A673 (cell line): ENCODE results near the gene ZNF80. TPM values are rescaled to one million over a fixed set of nuclear protein-coding genes. Genes with fewer than 3 reads are reported as not detected.
"Not testable (repeated sequence)": the region's sequence is repeated elsewhere in the genome, so short reads cannot be mapped to it uniquely, and the experiment has no call there.

Experiments used
- Bru-seq: library from RNA; stranded (reverse); fragments of 400-500 nt; gene quantifications from one replicate; lab custom pipeline; 2021; lab: Mats Ljungman, UMichigan
- BruChase-seq, 2 experiments: library from RNA; stranded (reverse); fragments of 400-500 nt; gene quantifications; one replicate each; lab custom pipeline; 2021; lab: Mats Ljungman, UMichigan
- BruUV-seq: library from RNA; stranded (reverse); fragments of 400-500 nt; replicated peaks from 2 replicates; lab custom pipeline; 2021; lab: Mats Ljungman, UMichigan
- CTCF ChIA-PET: fragments of 300-600 bp; sonication (Branson Sonifier 250); formaldehyde crosslinking; loops from one replicate; lab custom pipeline; 2022; ENCODE audit warnings: antibody characterized with exemption; lab: Charles Lee
- POLR2A ChIA-PET: fragments of 300-600 bp; sonication (Branson Sonifier 250); formaldehyde crosslinking; loops from one replicate; lab custom pipeline; 2022; ENCODE audit warnings: antibody characterized with exemption; ENCODE audit not compliant: low non-redundant PET; lab: Charles Lee
- DNase-seq: peaks from one replicate; pipeline ENCODE4 v3.0.0-alpha.2; 2015; ENCODE audit warnings: low spot score
- H3K27ac ChIP-seq: fragments of 200-600 bp; sonication (generic); 2 replicates; pipeline ENCODE4 v1.5.1; 2016; ENCODE audit warnings: mixed run types, low read depth, mild to moderate bottlenecking, mixed read lengths, antibody characterized with exemption, low read length; ENCODE audit not compliant: poor library complexity, severe bottlenecking
- H3K27me3 ChIP-seq: fragments of 200-600 bp; sonication (generic); replicated peaks from 2 replicates; pipeline ENCODE4 v1.6.1; 2017; ENCODE audit warnings: mixed run types, low read depth, mild to moderate bottlenecking, mixed read lengths, antibody characterized with exemption, low read length; ENCODE audit not compliant: insufficient read depth, poor library complexity
- H3K36me3 ChIP-seq: fragments of 200-600 bp; sonication (generic); 2 replicates; pipeline ENCODE4 v1.6.1; 2016; ENCODE audit warnings: mixed run types, mild to moderate bottlenecking, mixed read lengths, antibody characterized with exemption, low read length; ENCODE audit not compliant: insufficient read depth, poor library complexity, severe bottlenecking
- H3K4me1 ChIP-seq: fragments of 200-600 bp; sonication (generic); 2 replicates; pipeline ENCODE4 v1.6.1; 2017; ENCODE audit warnings: mixed run types, mild to moderate bottlenecking, mixed read lengths, antibody characterized with exemption, low read length; ENCODE audit not compliant: insufficient read depth, poor library complexity, severe bottlenecking
- H3K4me3 ChIP-seq: fragments of 200-600 bp; sonication (generic); 2 replicates; pipeline ENCODE4 v1.5.1; 2016; ENCODE audit warnings: low read depth, mixed run types, mild to moderate bottlenecking, mixed read lengths, low read length; ENCODE audit not compliant: poor library complexity, severe bottlenecking
- H3K9me3 ChIP-seq: fragments of 200-600 bp; sonication (generic); 2 replicates; pipeline ENCODE4 v1.6.1; 2016; ENCODE audit warnings: mixed run types, low read depth, mild to moderate bottlenecking, mixed read lengths, antibody characterized with exemption, low read length; ENCODE audit not compliant: poor library complexity, severe bottlenecking
- CTCF ChIP-seq: fragments of 300-800, 200-600 bp; sonication (generic); conservative IDR thresholded peaks from 2 replicates; pipeline ENCODE4 v1.5.1; 2017; ENCODE audit warnings: low read depth, mild to moderate bottlenecking, antibody characterized with exemption, low read length, moderate library complexity, mixed read lengths
- EZH2 ChIP-seq: fragments of 200-600 bp; sonication (generic); IDR thresholded peaks from 2 replicates; pipeline ENCODE4 v1.6.1; 2017; ENCODE audit warnings: borderline replicate concordance, low read depth, mild to moderate bottlenecking, mixed read lengths, antibody characterized with exemption, low read length; ENCODE audit not compliant: poor library complexity, severe bottlenecking
- intact Hi-C: fragments of 100-400 bp; cut with micrococcal nuclease; formaldehyde crosslinking; loops from one replicate; pipeline ENCODE4 v1.10.0; 2022; ENCODE audit not compliant: unreplicated experiment
- long read RNA-seq: library from polyadenylated mRNA; stranded (forward); transcript quantifications from one replicate; pipeline ENCODE4 v2.0.0, GENCODE V29; 2022
- total RNA-seq: library from RNA; stranded (reverse); gene quantifications from 2 replicates; pipeline ENCODE4 v1.2.3, GENCODE V29; 2021

ZNF80 gene
- total RNA-seq (not detected in 2 replicates), Bru-seq, nascent RNA (not detected), BruChase-seq, experiment 1, labeled RNA remaining after a 2-hour chase (not detected), BruChase-seq, experiment 2, labeled RNA remaining after a 6-hour chase (percentile 28 among the genes with signal in this experiment)
- long read RNA-seq = 0 reads

DNA sequence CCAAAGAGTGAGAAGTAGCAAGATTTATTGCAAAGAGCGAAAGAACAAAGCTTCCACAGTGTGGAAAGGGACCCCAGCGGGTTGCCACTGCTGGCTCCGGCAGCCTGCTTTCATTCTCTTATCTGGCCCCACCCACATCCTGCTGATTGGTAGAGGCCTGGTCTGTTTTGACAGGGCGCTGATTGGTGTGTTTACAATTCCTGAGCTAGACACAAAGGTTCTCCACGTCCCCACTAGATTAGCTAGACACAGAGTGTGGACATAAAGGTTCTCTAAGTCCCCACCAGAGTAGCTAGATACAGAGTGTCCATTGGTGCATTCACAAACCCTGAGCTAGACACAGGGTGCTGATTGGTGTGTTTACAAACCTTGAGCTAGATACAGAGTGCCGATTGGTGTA is at the start of gene ZNF80:
Gene ZNF80, minus strand, starts transcription at position 101 of the 400 bp plus-strand sequence. CDS start 504 bp downstream, outside the sequence.
- H3K36me3 ChIP-seq, BruUV-seq, POLR2A ChIA-PET, H3K27ac ChIP-seq, intact Hi-C loops, H3K4me1 ChIP-seq, H3K27me3 ChIP-seq, H3K9me3 ChIP-seq, H3K4me3 ChIP-seq, DNase-seq, CTCF ChIA-PET: not testable (repeated sequence)

GRCh38 chr3:114286266-114286665 is 48.9 kb upstream of the ZNF80 start:
- Histone ChIP-seq H3K4me3 (no peak overlapping the region), H3K27ac (no peak overlapping the region), H3K4me1 (no peaks in the 10 kb centered on the region), H3K36me3 (no peaks in the 10 kb centered on the region), H3K27me3 (no peaks in the 10 kb centered on the region), H3K9me3 (no peaks in the 10 kb centered on the region)
- POLR2A ChIA-PET = no interaction called here
- no peak for DNase-seq
- TF ChIP-seq EZH2 = no peak
- no peak for TF ChIP-seq CTCF
- no TSS peak for BruUV-seq
- CTCF ChIA-PET = no interaction called here
- intact Hi-C loops = no loop called here

DNA sequence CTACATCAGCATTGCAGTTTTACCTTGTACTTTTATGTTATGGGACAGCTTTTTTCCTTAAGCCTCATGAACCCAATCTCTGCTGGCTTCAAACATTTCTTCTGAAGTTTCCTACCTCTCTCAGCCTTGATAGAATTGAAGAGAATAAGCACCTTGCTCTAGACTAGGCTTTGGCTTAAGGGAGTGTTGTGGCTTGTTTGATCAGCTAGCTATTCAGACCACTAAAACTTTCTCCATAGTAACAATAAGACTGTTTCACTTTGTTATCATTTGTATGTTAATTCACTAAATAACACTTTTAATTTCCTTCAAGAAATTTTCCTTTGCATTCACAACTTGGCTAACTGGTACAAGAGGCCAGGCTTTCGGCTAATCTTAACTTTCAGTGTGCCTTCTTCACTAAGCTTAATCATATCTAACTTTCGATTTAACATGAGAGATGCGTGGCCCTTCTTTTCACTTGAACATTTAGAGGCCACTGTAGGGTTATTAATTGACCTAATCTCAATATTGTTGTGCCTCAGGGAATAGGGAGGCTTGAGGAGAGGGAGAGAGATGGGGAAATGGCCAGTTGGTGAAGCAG is 48.4 kb upstream of the ZNF80 start:
- TF ChIP-seq EZH2 = no peak
- TF ChIP-seq CTCF = no peak
- Histone ChIP-seq H3K4me3 (no peak overlapping the region), H3K4me1 (no peaks in the 10 kb centered on the region), H3K27me3 (no peaks in the 10 kb centered on the region), H3K36me3 (no peaks in the 10 kb centered on the region), H3K27ac (no peak overlapping the region), H3K9me3 (no peaks in the 10 kb centered on the region)
- BruUV-seq = no TSS peak
- DNase-seq = no peak
- CTCF ChIA-PET = no interaction called here
- POLR2A ChIA-PET = no interaction called here
- intact Hi-C loops = no loop called here

DNA sequence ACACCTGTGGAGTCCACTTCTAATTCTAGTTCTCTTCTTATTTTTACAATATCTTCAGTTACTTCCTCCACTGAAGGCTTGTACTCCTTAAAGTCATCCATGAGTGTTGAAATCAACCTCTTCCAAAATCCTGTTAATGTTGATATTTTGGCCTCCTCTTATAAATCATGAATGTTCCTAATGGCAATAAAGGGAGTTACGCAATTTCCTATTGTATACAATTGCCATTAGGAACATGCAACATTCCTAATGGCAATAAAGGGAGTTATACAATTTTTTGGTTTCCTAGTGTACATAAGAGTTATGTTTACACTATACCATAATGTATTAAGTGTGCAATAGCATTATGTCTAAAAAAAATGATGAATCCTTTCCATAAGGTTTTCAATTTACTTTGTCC is 47.3 kb upstream of the ZNF80 start:
- Histone ChIP-seq H3K4me1 (no peaks in the 10 kb centered on the region), H3K9me3 (no peaks in the 10 kb centered on the region), H3K27me3 (no peaks in the 10 kb centered on the region), H3K4me3 (no peak overlapping the region), H3K27ac (no peak overlapping the region), H3K36me3 (no peaks in the 10 kb centered on the region)
- TF ChIP-seq EZH2 (no peak), CTCF (no peak)
- no peak for DNase-seq
- POLR2A ChIA-PET = no interaction called here
- intact Hi-C loops = no loop called here
- no TSS peak for BruUV-seq
- CTCF ChIA-PET = no interaction called here

DNA sequence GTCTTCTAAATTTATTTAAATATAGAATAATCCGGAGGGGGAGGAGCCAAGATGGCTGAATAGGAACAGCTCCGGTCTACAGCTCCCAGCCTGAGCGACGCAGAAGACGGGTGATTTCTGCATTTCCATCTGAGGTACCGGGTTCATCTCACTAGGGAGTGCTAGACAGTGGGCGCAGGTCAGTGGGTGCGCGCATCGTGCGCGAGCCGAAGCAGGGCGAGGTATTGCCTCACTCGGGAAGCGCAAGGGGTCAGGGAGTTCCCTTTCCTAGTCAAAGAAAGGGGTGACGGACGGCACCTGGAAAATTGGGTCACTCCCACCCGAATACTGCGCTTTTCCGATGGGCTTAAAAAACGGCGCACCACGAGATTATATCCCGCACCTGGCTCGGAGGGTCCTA is 39.5 kb upstream of the ZNF80 start:
- CTCF ChIA-PET, H3K27me3 ChIP-seq, H3K36me3 ChIP-seq, H3K9me3 ChIP-seq, POLR2A ChIA-PET, H3K4me1 ChIP-seq, BruUV-seq, H3K27ac ChIP-seq, intact Hi-C loops, H3K4me3 ChIP-seq, DNase-seq: not testable (repeated sequence)
